ENCODE measurements around the gene NPR2. TPM values are rescaled to one million over a fixed set of nuclear protein-coding genes. Genes with fewer than 3 reads are reported as not detected.

NPR2 gene
- polyA plus RNA-seq, 1 of the 3 experiments (the other 2 are of a cell fraction): 13.5 TPM

- peaks cover 7 to 30% of the 10 kb centered on the region in 2 experiments; a peak in 3 of 4 replicates for H3K4me1 ChIP-seq (ENCODE audit: control insufficient read depth in 1 of 2, insufficient read depth in 2 of 2, low read depth in 1 of 2, low read length in 1 of 2)
- H3K4me2 ChIP-seq: peak overlapping the region; percentile 86
- H2AFZ ChIP-seq (ENCODE audit: low read depth): peak overlapping the region; percentile 64
- H3K9me3 ChIP-seq: no peaks in the 10 kb centered on the region
- ChIA-PET CTCF (interaction anchor here (0.6 to 5.6 kb wide), 15 partner anchors 8 to 83 kb away, joined by 3 to 44 read pairs (median 8); partner anchors contain the start of genes FAM221B, TLN1 and TMEM8B), POLR2A (interaction anchor here (0.7 to 1.7 kb wide), 4 partner anchors 24 to 150 kb away, joined by 3 to 5 read pairs (median 4); no protein-coding TSS in a partner anchor)
- TF ChIP-seq MEF2A (IDR thresholded peaks at IDR 0.05; ENCODE audit: borderline replicate concordance, low read depth) (no peak), MAX (IDR thresholded peaks at IDR 0.05; ENCODE audit: low read depth) (peak; percentile 24), RAD21 (IDR thresholded peaks at IDR 0.05; ENCODE audit: low read length) (peak; percentile 23; the same call in 1 of the 2 replicates), MXI1 (IDR thresholded peaks at IDR 0.05; ENCODE audit: low read depth, low read length) (peak; percentile 8; the same call in 1 of the 2 replicates), CTCF (IDR thresholded peaks at IDR 0.05) (peak; percentile 50)
- H3K9ac ChIP-seq: peak overlapping the region; percentile 81
- H3K4me3 ChIP-seq (ENCODE audit: low read depth in 2 of 2, low read length in 1 of 2): peak overlapping the region; percentile 81 to 92
- H3K9me2 ChIP-seq: no peaks in the 10 kb centered on the region
- peak; percentile 69 for DNase-seq
- no peaks in the 10 kb centered on the region for H4K20me1 ChIP-seq (ENCODE audit: insufficient read depth)
- no peaks in the 10 kb centered on the region for H3K27me3 ChIP-seq (ENCODE audit: insufficient read depth)
- H3K27ac ChIP-seq (ENCODE audit: low read depth in 2 of 2, low read length in 1 of 2): peak overlapping the region; percentile 77 to 94
- H3K36me3 ChIP-seq (replicated peaks in 1 of 2; ENCODE audit: control insufficient read depth in 1 of 2, insufficient read depth in 2 of 2, low read length in 1 of 2): peaks cover 0 to 3% of the 10 kb centered on the region in 2 experiments
- peaks cover 8% of the 10 kb centered on the region; the same call in 1 of the 2 replicates for H3K79me2 ChIP-seq (ENCODE audit: insufficient read depth)
- peaks cover 24% of the 10 kb centered on the region for H3F3A ChIP-seq (replicated peaks; ENCODE audit: insufficient read depth)
- WGBS (ENCODE audit: low lambda C conversion rate): 22% methylated on average over 10 of the region's 29 CpGs
Measured at GRCh38 chr9:35814106-35814840, 22.9 kb downstream of the NPR2 start.

- H3K4me1 ChIP-seq (ENCODE audit: control insufficient read depth in 1 of 2, insufficient read depth in 2 of 2, low read depth in 1 of 2, low read length in 1 of 2): peaks cover 7 to 30% of the 10 kb centered on the region in 2 experiments; a peak in 3 of 4 replicates
- peak within 1 kb of the TSS; percentile 81 to 92 for H3K4me3 ChIP-seq (ENCODE audit: low read depth in 2 of 2, low read length in 1 of 2)
- no peaks in the 10 kb centered on the region for H3K36me3 ChIP-seq (replicated peaks in 1 of 2; ENCODE audit: control insufficient read depth in 1 of 2, insufficient read depth in 2 of 2, low read length in 1 of 2)
- H3K9me3 ChIP-seq: no peaks in the 10 kb centered on the region
- ChIA-PET CTCF (interaction anchor here (0.6 to 5.6 kb wide), 13 partner anchors 9 to 83 kb away, joined by 3 to 44 read pairs (median 8); partner anchors contain the start of genes FAM221B, TLN1 and TMEM8B), POLR2A (interaction anchor here (0.8 to 1.7 kb wide), 3 partner anchors 25 to 151 kb away, joined by 4 to 5 read pairs (median 5); no protein-coding TSS in a partner anchor)
- H2AFZ ChIP-seq (ENCODE audit: low read depth): peak within 1 kb of the TSS; percentile 98
- peaks cover 8% of the 10 kb centered on the region; the same call in 1 of the 2 replicates for H3K79me2 ChIP-seq (ENCODE audit: insufficient read depth)
- peak within 1 kb of the TSS; percentile 81 for H3K9ac ChIP-seq
- H3K27ac ChIP-seq (ENCODE audit: low read depth in 2 of 2, low read length in 1 of 2): peak within 1 kb of the TSS; percentile 77 to 96
- peaks cover 24% of the 10 kb centered on the region for H3F3A ChIP-seq (replicated peaks; ENCODE audit: insufficient read depth)
- WGBS (ENCODE audit: low lambda C conversion rate): 1% methylated on average over 17 of the region's 52 CpGs
- H4K20me1 ChIP-seq (ENCODE audit: insufficient read depth): no peaks in the 10 kb centered on the region
- peak within 1 kb of the TSS; percentile 86 for H3K4me2 ChIP-seq
- peak; percentile 95 for DNase-seq
- H3K9me2 ChIP-seq: no peaks in the 10 kb centered on the region
- no peaks in the 10 kb centered on the region for H3K27me3 ChIP-seq (ENCODE audit: insufficient read depth)
- no peak for TF ChIP-seq USF2 (IDR thresholded peaks at IDR 0.05; ENCODE audit: borderline replicate concordance, low read depth, low read length)
- no peak for TF ChIP-seq EP300 (IDR thresholded peaks at IDR 0.05; ENCODE audit: borderline replicate concordance in 1 of 2, low read depth in 1 of 2, low read length in 1 of 2)
- TF ChIP-seq FOXJ3 (CRISPR knock-in tag; IDR thresholded peaks at IDR 0.05): no peak
- no peak for TF ChIP-seq TEAD4 (IDR thresholded peaks at IDR 0.05; ENCODE audit: borderline replicate concordance, insufficient read depth)
- TF ChIP-seq NFIC (IDR thresholded peaks at IDR 0.05; ENCODE audit: borderline replicate concordance): no peak
- no peak for TF ChIP-seq RAD21 (IDR thresholded peaks at IDR 0.05; ENCODE audit: low read length)
- no peak for TF ChIP-seq GATA2 (CRISPR knock-in tag; IDR thresholded peaks at IDR 0.05)
- TF ChIP-seq FOSL2 (IDR thresholded peaks at IDR 0.05; ENCODE audit: borderline replicate concordance, low read depth): no peak
- no peak for TF ChIP-seq CTCF (IDR thresholded peaks at IDR 0.05)
- TF ChIP-seq RFX5 (IDR thresholded peaks at IDR 0.05; ENCODE audit: low read length): peak; percentile 86
- no peak for TF ChIP-seq SIN3A (IDR thresholded peaks at IDR 0.05; ENCODE audit: borderline replicate concordance, low read depth, low read length)
- no peak for TF ChIP-seq JUND (IDR thresholded peaks at IDR 0.05)
- no peak for TF ChIP-seq RXRA (IDR thresholded peaks at IDR 0.05; ENCODE audit: borderline replicate concordance, low read depth)
Measured at GRCh38 chr9:35814841-35815543, 23.6 kb downstream of the NPR2 start, which contains the start of gene HINT2. TSS of gene HINT2 (minus strand) at chr9:35815042. CDS start at chr9:35814979, 63 bp downstream.

Measured in SK-N-SH (cell line).